Lower lobe of right lung (tissue), 2 donors: ENCODE measurements around the gene SLC28A2. TPM values are rescaled to one million over a fixed set of nuclear protein-coding genes. Genes with fewer than 3 reads are reported as not detected.

Experiments
- ATAC-seq, 2 donors: fragments of 200-7000 bp; cut with Tn5 transposase; one replicate each; pipeline ENCODE4 v1.9.1; 2020 to 2022; ENCODE audit warnings: mild to moderate bottlenecking in 2 of 2, moderate library complexity in 2 of 2
- DNase-seq: peaks from one replicate; pipeline ENCODE4 v3.0.0-alpha.2; 2020
- H3K27ac ChIP-seq: fragments of 200-600 bp; one replicate; pipeline ENCODE4 v1.8.0; 2022
- H3K27me3 ChIP-seq: fragments of 200-600 bp; one replicate; pipeline ENCODE4 v1.8.0; 2022; ENCODE audit warnings: low read depth
- H3K36me3 ChIP-seq: fragments of 200-600 bp; one replicate; pipeline ENCODE4 v1.8.0; 2022; ENCODE audit warnings: mild to moderate bottlenecking
- H3K4me1 ChIP-seq: fragments of 200-600 bp; one replicate; pipeline ENCODE4 v1.8.0; 2022
- H3K4me3 ChIP-seq: fragments of 200-600 bp; one replicate; pipeline ENCODE4 v1.8.0; 2022; ENCODE audit warnings: mild to moderate bottlenecking
- H3K9me3 ChIP-seq: fragments of 200-600 bp; one replicate; pipeline ENCODE4 v1.8.0; 2022
- intact Hi-C: fragments of 100-400 bp; cut with DNase I; formaldehyde crosslinking; loops from one replicate; pipeline ENCODE4 v1.11.0; 2022
- total RNA-seq: library from RNA; stranded (reverse); fragmentation: NEBNext Ultra II Directional; extraction: Animal tissue kit (Norgen Biotek cat#: 25700); gene quantifications from one replicate; pipeline ENCODE4 v1.2.1, GENCODE V29; 2021
- TF ChIP-seq, protein P1 (sequence below): fragments of 200-600 bp; IDR thresholded peaks from one replicate; pipeline ENCODE4 v1.8.0; 2022; ENCODE audit warnings: antibody characterized with exemption, mild to moderate bottlenecking
- donor health status: DM: no; HTN: yes; CAD: no; lungs with severe emphysema.

Gene SLC28A2
- total RNA-seq, 1 donor from 2014 or later = 0.21 TPM

DNA sequence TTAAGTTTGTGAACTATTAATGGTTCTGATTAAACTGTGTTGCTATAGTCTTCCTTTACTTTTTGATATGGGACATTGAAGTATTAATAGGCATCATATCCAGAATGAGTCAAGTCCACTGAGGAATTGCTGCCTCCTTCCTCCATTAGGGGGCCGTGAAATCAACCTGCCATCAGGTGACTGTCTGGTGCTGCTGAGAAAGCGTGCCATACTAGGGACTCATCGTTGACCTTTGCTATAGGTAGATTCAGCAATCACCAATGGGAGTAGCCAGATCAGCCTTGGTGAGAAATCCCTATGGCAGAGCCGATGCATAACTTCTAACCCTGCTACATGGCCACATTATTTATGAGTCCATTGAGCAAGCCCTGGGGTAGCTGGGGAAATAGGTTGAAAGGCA, 30.1 kb upstream of the SLC28A2 start:
- H3K4me1 ChIP-seq = no peaks in the 10 kb centered on the region
- no peaks in the 10 kb centered on the region for H3K36me3 ChIP-seq
- intact Hi-C loops = no loop called here
- no peak overlapping the region for H3K4me3 ChIP-seq
- no peaks in the 10 kb centered on the region for H3K9me3 ChIP-seq
- no peak for DNase-seq
- no peak overlapping the region for H3K27ac ChIP-seq
- peaks cover 4% of the 10 kb centered on the region for H3K27me3 ChIP-seq
- TF ChIP-seq, protein P1, sequence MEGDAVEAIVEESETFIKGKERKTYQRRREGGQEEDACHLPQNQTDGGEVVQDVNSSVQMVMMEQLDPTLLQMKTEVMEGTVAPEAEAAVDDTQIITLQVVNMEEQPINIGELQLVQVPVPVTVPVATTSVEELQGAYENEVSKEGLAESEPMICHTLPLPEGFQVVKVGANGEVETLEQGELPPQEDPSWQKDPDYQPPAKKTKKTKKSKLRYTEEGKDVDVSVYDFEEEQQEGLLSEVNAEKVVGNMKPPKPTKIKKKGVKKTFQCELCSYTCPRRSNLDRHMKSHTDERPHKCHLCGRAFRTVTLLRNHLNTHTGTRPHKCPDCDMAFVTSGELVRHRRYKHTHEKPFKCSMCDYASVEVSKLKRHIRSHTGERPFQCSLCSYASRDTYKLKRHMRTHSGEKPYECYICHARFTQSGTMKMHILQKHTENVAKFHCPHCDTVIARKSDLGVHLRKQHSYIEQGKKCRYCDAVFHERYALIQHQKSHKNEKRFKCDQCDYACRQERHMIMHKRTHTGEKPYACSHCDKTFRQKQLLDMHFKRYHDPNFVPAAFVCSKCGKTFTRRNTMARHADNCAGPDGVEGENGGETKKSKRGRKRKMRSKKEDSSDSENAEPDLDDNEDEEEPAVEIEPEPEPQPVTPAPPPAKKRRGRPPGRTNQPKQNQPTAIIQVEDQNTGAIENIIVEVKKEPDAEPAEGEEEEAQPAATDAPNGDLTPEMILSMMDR = no peak
- ATAC-seq = no peak

DNA sequence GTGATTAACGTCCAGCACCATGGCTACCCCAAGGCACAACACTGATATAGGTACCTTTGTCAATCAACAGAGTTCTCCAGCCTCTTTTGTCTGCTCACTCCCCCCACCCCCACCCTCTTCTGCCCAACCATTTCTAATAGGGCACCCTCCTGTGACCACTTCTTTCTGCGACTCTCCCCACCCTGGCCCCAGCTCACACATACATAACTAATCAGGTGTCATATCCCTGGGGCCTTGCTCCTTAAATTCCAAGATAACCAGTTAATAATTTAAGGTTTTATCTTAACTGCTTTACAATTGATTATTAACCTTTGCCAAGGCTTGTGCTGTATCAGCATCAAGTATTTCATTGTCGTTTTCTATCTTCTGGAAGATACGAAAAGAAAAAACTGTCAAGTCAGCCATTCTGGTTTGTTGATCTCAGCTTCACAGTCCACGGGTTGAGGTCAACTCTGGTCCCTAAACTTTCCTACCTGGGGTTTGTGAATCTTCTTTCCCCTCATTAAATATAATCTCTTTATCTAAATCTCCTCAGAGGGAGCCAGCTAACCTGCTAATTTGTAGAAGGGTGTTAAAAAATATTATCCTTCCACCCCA, 27.3 kb upstream of the SLC28A2 start:
- no peak for DNase-seq
- no peaks in the 10 kb centered on the region for H3K36me3 ChIP-seq

DNA sequence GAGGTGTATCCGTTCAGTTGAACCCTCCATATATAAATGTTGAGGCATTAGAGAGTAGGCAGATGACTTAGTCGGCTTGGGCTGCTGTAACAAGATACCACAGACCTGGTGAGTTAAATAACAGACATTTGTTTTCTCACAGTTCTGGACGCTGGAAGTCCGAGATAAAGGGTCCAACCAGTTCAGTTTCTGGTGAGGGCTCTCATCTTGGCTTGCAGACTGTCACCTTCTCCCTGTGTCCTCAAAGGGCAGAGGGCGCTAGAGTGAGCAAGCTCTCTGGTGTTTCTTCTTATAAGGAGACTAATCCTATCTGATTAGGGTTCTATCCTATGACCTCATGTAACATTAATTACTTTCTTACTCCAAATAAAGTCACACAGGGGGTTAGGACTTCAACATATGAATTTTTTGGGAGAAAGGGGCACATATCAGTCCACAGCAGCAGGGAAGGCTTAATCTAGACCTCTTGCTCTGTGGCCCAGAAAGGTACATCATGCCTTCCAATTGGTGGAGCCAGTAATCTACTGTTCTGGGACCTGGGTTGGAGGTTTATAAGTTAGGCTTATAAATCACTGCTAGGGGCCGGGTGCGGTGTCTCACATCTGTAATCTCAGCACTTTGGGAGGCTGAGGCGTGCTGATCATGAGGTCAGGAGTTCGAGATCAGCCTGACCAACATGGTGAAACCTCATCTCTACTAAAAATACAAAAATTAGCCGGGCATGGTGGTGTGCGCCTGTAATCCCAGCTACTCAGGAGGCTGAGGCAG, 26.3 kb upstream of the SLC28A2 start:
- H3K27ac ChIP-seq = no peak overlapping the region
- H3K4me3 ChIP-seq = no peak overlapping the region
- no peaks in the 10 kb centered on the region for H3K36me3 ChIP-seq
- DNase-seq = no peak
- no peaks in the 10 kb centered on the region for H3K27me3 ChIP-seq
- no peaks in the 10 kb centered on the region for H3K9me3 ChIP-seq
- TF ChIP-seq, protein P1 = no peak
- no peaks in the 10 kb centered on the region for H3K4me1 ChIP-seq
- intact Hi-C loops = no loop called here
- ATAC-seq = no peak

More for the DNA sequence above, 27.3 kb upstream of the SLC28A2 start:
- H3K4me3 ChIP-seq = no peak overlapping the region
- no peaks in the 10 kb centered on the region for H3K9me3 ChIP-seq
- ATAC-seq = no peak
- TF ChIP-seq, protein P1 = no peak
- H3K27ac ChIP-seq = no peak overlapping the region
- no peaks in the 10 kb centered on the region for H3K4me1 ChIP-seq
- H3K27me3 ChIP-seq = peaks cover 4% of the 10 kb centered on the region
- intact Hi-C loops = no loop called here

DNA sequence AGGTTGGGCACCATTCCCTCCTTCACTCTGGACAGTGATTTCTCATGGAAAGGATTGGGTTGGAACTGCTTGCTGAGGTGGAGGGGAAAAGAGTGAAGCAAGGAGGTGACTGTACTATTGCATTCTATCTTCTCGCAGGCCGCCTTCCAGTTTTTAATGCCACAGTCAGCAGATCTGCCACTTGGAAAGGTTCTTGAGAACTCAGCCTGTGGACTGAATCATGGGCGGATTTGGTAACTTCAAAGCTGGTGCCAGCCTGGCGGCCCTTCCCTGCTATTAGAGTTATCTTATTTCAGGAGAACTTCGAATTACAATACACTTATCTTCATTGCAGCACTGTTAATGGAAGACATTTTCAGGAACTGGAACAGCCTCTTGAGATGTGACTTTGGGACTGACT, 23.1 kb upstream of the SLC28A2 start:
- intact Hi-C loops = no loop called here
- H3K27me3 ChIP-seq = no peaks in the 10 kb centered on the region
- H3K36me3 ChIP-seq = no peaks in the 10 kb centered on the region
- TF ChIP-seq, protein P1 = no peak
- H3K4me3 ChIP-seq = no peak overlapping the region
- H3K27ac ChIP-seq = no peak overlapping the region
- no peaks in the 10 kb centered on the region for H3K4me1 ChIP-seq
- DNase-seq (no peak), ATAC-seq (no peak)
- H3K9me3 ChIP-seq = peaks cover 7% of the 10 kb centered on the region

DNA sequence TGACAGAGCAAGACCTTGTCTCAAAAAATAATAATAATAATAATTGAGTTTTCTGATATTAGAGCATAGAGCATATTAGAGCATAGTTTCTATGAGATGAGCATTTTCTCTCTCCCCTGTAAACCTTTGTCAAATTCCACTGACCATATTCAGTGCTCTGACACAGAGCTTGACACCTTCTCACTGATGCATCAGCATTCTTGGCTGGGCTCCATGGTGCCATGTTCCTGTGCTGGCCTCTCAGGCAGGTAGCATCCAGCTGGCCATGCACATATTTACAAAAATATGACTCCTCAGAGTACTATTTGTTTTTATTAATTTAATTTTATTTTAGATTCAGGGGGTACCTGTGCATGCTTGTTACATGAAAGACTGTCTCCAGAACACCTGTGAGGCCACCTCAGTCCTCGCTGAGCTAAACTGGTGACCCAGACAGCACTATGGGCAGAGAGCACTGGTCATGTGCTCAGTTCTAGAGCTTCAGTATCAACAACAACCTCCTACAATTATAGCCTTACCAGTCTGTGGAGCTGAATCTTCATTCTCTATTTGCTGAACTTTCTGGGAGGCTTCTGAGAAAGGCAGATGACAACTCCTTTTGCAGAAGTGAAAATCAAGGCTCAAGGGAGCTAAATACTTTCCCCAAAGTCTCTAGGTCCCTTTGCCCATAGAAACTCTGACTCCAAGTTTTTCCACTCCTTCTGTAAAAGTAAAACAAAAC, 21.6 kb upstream of the SLC28A2 start:
- H3K36me3 ChIP-seq = no peaks in the 10 kb centered on the region
- peaks cover 17% of the 10 kb centered on the region for H3K9me3 ChIP-seq
- no peak for ATAC-seq
- intact Hi-C loops = no loop called here
- TF ChIP-seq, protein P1 = no peak
- no peak overlapping the region for H3K27ac ChIP-seq
- H3K27me3 ChIP-seq = no peaks in the 10 kb centered on the region
- H3K4me3 ChIP-seq = no peak overlapping the region
- DNase-seq = no peak
- H3K4me1 ChIP-seq = no peaks in the 10 kb centered on the region
